SKM-1 (cell line): ENCODE measurements around the gene SEC14L3.
A peak's percentile ranks its signal among the peaks of the same experiment; 100 is the strongest.
"Not testable (repeated sequence)": the region's sequence is repeated elsewhere in the genome, so short reads cannot be mapped to it uniquely, and the experiment has no call there.

Experiments
- DNase-seq: peaks from one replicate; lab custom pipeline; 2025; ENCODE audit not compliant: unreplicated experiment; lab: John Stamatoyannopoulos, UW

The SEC14L3 gene

GRCh38 chr22:30486661-30487115, 14.9 kb upstream of the SEC14L3 start:
- no peak for DNase-seq

- no peak for DNase-seq
Measured at GRCh38 chr22:30486118-30486517, 14.3 kb upstream of the SEC14L3 start.

GRCh38 chr22:30485362-30485988, 13.7 kb upstream of the SEC14L3 start:
- DNase-seq, result peak; percentile 60

DNA sequence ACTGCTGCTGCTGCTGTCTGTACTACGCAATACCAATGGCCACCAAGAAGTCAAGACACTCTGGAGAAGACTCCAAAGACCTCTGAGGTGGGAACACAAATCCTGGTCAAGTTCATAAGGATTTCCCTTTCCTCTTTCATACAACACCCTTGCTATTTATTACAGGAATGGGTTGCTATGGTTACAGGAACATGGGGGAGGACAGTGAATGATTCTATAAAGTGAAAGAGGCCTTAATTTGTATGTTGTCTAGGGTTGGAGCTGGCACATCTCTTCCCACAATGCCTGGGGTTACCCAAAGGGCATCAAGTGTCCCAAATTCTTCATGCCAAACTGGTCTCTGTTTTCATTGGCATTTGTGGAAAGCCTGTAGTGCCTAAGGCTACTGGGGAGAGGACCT, 11.4 kb upstream of the SEC14L3 start:
- DNase-seq, result no peak

DNA sequence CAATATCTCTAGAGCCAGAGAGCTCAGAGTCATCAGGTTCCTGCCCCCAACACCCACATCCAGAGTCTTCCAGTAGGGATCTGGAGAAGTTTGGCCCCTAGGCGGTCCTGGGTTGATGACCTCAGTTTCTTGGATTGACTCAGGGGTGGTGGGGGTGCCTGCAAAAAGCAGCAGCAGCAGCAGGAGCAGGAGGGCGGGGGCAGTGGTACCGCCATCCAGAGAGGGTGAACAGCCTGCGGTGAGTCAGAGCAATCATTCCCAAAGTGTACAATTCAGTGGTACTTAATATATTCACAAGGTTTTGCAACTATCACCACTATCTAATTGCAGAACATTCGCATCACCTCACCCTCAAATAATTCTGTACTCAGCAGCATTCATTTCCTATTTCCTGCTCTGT, 9.9 kb upstream of the SEC14L3 start:
- no peak for DNase-seq

DNA sequence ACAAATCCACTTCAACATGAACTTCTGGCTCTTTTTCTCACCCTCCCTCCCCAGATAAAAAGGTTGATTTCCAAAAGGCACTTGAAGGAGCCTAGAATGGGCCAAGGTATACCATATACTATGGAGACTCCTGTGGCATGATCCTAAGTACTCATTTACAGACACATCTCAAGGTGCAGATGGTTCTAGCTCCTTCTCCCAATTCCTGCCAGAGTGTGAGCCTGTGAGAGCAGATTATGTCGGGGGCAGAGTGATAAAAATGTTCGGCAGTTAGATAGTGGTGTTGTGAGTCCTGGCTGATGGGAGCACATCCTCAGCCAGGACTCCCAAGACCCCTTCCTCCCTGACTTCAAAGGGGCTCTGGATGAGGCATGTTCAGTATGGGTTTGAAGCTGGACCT, 8.2 kb upstream of the SEC14L3 start:
- DNase-seq, result no peak

DNA sequence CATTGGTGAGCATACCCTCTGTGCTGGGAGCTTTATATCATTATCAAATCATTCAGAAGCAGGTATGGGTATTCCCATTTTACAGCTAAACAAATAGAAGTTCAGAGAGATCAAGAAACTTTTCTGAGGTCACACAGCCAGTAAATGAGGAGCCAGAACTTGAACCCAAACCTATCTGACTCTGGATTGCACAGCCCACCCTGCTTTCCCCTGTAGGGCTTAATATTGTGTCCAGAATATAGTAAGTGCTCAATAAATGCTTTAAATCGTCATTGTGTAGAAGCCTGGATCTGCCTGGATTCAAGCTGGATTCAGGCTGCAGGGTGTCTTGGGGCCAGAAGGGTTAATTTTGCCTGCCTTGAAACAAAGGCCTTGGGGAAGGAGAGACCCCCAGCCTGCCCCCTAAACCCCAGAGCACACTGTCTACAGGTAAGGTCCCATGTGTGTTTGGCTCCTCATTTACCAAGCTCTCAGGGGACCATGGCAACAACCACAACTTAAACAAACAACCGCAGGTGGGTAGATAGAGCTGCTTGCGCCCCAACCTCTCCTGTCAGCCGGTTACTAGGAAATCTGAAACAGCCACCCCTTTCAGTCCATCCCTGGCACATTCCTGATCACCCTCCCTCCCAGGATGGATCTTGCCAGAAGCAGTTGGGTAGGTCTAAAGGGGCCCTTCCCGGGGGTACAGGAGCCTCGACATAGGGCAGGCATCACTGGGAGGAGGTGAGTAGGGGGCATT, 3.0 kb upstream of the SEC14L3 start:
- DNase-seq, result no peak

DNA sequence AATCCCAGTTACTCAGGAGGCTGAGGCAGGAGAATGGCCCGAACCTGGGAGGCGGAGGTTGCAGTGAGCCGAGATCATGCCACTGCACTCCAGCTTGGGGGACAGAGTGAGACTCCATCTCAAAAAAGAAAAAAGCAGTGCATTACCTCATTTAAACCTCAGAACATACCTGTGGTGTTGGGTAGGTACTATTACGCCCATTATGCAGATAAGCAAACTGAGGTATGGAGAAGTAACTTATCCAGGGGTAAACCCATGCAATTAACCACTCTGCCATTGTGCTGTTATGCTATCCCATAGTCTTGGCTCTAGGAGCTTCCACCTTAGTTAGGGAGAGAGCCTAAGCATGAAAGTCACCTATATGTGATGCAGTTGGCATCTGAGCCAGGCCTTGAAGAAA, 2.3 kb upstream of the SEC14L3 start:
- DNase-seq, result no peak

DNA sequence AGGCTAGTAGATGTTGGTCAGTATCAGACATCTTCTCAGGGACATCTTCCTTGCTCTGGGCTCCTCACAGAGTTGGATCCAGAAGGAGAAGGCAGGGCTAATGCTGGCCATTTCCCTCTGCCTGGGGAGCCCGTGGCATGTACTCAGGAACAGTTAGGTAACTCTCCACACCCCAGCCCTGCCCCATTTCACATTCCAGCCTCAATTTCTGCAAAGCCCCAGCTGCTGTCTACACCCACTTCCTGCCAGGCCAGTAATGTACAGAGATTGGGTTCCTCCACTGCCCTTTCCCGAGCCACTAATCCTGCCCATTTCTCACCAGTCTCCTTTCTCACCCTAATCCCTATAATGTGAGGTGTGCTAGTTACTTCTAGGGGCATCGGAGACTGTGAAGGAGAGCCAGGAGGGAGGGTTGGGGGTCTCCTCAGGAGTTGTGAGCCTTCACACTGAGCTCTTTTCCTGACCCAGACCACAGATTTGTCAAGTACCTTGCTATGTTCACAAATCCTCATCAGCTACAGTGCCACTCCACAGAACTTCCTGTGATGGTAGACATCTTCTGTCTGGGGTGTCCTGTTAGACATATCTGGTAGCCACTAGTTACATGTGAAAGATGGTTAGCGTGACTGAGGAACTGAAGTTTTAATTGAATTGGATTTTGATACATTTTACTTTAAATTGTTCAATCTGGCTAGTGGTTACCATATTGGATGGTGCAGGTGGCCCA, 1.3 kb upstream of the SEC14L3 start:
- DNase-seq, result no peak

DNA sequence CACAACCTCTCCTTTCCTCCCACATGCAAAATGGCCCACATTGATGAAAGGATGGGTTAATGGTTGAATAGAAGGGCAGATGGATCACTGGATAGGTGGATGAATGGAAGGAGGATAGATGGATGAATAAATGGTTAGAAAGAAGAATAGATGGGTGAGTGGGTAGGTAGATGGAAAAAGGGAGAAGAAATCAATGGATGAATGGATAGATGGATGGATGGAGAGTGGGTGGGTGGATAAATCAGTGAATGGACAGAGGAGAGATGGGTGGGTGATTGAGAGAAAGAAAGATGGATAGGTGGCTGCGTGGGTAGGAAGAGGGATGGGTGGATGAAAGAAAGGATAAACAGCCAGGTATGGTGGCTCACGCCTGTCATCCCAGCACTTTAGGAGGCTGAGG, 1.2 kb downstream of the SEC14L3 start:
- no peak for DNase-seq

GRCh38 chr22:30469165-30469564, 2.7 kb downstream of the SEC14L3 start:
- no peak for DNase-seq

GRCh38 chr22:30460555-30460954, 11.3 kb downstream of the SEC14L3 start:
- DNase-seq, result not testable (repeated sequence)

DNA sequence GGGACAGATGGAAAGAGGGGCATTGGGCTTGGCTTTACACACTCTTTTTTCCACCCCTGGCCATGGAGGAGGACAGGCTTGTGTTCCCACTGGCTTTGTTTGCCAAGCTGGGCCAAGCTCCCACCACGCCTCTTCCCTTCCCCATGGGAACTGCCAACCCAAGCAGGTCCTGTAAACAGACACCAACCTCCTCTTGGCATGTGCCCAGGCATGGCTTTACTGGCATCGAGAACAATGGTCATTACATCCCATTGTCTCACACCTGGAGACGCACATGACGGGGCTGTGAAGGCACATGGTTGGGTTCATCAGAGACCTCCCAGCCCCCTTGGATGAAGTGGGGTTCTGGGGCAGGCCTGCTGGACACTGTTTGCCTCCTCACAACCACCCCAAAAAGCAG, 11.7 kb downstream of the SEC14L3 start:
- DNase-seq, result no peak

GRCh38 chr22:30459181-30460052, 12.4 kb downstream of the SEC14L3 start:
- no peak for DNase-seq

DNA sequence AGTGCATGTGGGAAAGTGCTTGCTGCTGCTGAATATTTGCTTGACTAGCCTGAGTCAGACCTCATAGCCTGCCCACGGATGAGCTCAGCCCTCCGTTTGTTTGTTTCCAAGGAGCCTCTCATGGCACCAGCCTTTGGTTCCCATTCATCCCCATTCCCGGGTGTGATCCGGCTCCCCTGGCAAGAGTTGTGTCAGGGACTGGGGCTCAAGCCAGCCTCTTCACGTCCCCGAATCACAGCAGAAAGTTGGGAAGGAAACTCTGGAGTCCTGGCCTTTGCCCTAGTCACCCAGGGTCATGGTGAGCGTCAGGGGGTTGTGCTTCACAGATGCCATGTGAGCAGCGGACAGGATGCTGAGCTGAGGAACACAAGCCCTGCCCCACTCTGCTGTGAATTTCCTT, 13.8 kb downstream of the SEC14L3 start:
- no peak for DNase-seq

DNA sequence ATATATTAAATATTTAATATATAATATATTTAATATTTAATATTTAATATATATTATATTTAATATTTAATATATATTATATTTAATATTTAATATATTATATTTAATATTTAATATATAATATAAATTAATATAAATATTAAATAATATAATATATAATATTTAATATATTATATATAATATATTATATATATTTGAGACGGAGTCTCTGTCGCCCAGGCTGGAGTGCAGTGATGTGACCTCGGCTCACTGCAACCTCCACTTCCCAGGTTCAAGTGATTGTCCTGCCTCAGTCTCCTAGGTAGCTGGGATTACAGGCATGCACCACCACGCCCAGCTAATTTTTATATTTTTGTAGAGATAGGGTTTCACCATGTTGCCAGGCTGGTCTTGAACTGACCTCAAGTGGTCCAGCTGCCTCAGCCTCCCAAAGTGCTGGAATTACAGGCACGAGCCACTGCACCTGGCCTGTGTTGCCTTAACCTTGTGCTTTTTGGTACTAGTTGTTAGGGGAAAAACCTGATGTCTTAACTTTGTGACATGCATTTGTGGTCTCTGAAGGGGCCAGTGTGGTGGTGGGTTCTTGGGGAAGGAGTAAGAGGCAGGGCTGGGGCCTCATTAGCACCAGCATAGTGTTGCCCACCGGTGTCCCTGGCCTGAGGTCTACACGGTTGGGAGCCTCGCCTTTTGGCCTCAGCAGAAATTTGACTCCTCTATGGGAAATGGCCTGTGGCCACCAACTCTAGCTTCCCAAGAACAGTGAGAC, 16.6 kb downstream of the SEC14L3 start:
- no peak for DNase-seq

DNA sequence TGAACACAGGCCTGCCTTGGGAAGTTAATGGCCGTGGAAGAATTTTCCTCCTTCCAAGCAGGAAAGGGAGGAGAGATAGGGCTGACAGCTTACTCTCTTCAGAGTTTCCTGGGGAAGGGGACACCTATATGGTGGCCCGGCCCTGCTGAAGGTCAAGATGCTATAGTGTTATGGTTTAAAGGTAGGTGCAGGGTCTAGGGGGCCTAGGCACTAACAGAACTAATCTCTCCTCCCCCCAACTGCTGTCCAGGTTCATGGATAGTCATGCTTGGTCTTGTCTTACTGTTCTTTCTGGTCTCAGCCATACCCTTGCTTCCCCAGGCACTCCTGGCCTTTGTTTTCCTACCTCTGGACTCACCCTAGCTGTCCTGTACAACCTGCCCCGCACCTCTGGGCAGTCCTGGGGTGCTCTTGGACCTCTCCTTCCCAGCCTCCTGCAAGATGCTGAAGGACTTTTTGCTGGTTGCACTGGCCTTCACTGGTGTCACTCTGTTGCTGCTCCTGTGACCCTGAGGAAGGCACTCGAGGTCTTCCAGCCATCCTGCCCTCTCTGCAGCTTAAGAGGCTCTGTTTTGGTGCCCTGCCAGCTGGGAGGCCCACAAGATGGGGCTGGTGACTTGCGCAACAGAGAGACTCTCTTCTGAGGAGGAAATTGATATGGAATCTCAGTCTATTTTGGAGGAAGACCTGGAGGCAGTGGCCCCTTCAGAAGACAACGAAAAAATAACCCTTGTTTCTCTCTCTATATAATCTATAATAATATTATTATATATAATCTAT, 17.9 kb downstream of the SEC14L3 start:
- peak; percentile 46 for DNase-seq

GRCh38 chr22:30452861-30453260, 19.0 kb downstream of the SEC14L3 start:
- no peak for DNase-seq

GRCh38 chr22:30451488-30451887, 20.3 kb downstream of the SEC14L3 start:
- not testable (repeated sequence) for DNase-seq

DNA sequence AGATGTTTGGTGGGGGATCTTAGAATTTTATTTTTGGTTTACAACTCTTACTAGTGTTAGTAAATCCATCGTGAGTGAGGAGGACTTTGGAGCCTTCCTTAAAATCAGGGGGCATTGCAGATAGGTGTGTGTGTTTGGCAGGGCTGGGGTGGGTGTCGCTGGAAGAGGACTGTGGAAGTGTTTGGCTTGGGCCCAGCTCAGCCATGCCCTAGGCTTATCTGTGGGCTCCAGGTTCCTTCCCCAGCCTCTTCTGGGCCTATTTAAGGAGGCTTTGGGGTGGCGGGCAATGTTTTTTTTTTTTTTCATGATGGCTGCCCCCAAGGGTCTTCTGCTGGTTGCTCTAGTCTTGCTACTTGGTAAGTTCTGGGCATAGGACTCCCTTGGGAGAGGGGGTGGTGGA, 24.2 kb downstream of the SEC14L3 start:
- no peak for DNase-seq
